CD4-positive, alpha-beta T cell treated with Interleukin-12 subunit alpha and Interleukin-12 subunit beta, for 1 hour (primary cell): ENCODE data around the gene SLCO1B1.
"Not testable (repeated sequence)": the region's sequence is repeated elsewhere in the genome, so short reads cannot be mapped to it uniquely, and the experiment has no call there.

Source experiments
- DNase-seq: peaks from one replicate; pipeline ENCODE4 v3.0.0-alpha.2; 2020

SLCO1B1 gene, protein sequence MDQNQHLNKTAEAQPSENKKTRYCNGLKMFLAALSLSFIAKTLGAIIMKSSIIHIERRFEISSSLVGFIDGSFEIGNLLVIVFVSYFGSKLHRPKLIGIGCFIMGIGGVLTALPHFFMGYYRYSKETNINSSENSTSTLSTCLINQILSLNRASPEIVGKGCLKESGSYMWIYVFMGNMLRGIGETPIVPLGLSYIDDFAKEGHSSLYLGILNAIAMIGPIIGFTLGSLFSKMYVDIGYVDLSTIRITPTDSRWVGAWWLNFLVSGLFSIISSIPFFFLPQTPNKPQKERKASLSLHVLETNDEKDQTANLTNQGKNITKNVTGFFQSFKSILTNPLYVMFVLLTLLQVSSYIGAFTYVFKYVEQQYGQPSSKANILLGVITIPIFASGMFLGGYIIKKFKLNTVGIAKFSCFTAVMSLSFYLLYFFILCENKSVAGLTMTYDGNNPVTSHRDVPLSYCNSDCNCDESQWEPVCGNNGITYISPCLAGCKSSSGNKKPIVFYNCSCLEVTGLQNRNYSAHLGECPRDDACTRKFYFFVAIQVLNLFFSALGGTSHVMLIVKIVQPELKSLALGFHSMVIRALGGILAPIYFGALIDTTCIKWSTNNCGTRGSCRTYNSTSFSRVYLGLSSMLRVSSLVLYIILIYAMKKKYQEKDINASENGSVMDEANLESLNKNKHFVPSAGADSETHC

DNA sequence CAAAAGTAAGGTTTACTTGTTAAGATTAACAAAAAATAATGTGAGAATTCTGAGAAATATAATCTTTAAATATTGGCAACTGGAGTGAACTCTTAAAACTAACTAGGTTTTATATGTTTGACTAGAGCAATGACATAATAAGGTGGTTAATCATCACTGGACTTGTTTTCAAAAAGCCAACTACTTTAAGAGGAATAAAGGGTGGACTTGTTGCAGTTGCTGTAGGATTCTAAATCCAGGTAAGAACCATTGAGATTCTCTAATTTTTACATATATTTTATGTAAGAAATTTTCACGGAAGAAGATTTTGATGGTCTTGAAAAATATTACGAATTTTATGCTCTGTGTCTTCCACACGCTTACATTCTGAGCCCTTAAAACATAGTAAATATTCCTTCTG is at the start of gene SLCO1B1:
TSS of gene SLCO1B1 (plus strand) at position 197 of the 400 bp plus-strand sequence. CDS start 10,381 bp downstream, outside the sequence.
- DNase-seq, result no peak

DNA sequence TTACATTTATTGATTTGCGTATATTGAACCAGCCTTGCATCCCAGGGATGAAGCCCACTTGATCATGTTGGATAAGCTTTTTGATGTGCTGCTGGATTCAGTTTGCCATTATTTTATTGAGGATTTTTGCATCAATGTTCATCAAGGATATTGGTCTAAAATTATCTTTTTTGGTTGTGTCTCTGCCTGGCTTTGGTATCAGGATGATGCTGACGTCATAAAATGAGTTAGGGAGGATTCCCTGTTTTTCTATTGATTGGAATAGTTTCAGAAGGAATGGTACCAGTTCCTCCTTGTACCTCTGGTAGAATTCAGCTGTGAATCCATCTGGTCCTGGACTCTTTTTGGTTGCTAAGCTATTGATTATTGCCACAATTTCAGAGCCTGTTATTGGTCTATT is 46.2 kb upstream of the SLCO1B1 start:
- not testable (repeated sequence) for DNase-seq

DNA sequence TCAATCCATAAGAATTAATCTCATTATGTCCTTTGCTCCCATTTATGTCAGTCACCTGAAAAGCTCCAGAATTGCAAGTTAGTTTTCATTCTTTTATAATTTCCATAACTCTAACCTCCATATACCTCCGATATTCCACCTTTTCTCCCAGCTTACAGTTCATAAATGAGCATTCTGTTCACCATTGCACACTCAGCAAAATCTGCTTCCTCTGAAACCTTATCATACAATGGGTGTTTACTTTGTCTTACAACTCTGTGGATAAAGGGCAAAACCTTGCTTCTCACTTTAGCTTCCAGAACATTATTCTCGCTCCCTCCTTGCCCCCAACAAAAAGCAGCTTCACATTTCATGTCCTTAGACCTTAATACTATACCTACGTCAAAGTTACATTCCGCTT is 19.3 kb upstream of the SLCO1B1 start:
- no peak for DNase-seq

DNA sequence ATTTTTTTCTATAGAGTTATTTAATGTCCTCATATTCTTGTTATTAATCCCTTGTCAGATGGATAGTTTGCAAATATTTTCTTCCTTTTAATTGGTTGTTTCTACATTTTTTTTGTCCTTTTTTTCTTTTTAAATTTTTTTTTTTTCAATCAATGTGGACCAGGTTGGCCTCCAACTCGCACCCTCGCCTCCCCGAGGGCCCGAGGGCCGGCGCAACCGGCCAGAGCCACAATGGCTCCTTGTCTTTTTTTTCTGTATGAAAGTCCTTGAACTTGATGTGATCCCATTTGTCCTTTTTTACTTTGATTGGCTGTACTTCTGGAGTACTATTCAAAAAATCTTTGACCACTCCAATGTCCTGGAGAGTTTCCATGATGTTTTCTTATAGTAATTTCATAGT is 17.7 kb upstream of the SLCO1B1 start:
- DNase-seq, result no peak

DNA sequence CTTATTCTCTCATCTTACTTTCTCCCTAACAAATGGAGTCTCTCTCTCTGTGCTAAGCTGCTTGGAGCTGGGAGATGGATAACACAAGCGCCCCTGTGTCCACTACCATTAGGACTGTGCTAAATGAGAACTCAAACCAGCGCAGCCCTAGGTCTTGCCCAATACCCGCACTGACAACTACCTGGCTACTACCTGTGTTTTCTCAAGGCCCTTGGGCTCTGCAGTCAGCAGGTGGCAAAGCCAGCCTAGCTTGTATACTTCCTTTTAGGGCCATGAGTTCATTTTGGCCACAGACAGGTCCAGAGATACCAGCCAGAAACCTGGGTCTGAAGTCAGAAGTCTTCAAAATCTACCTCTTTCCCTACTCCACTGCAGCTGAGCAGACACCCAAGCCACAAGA is 13.0 kb upstream of the SLCO1B1 start:
- DNase-seq, result no peak

DNA sequence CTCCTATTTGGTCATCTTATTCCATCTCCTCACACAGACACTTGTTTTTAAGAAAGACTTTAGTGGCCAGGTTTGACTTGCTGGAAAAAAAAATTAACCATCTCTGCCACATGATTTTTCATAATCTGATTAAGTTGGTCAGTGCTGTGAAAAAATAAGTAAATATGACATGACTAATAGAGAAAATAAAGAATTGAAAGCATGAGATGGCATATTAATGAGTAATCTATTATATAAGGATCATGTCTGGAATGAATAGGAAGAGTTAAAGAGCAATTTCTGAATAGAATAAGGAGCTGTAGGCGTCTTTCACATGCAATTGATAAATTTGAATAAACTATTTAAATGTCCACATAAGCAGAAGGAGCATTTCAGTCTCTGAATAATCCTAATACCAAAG is 12.2 kb upstream of the SLCO1B1 start:
- no peak for DNase-seq

DNA sequence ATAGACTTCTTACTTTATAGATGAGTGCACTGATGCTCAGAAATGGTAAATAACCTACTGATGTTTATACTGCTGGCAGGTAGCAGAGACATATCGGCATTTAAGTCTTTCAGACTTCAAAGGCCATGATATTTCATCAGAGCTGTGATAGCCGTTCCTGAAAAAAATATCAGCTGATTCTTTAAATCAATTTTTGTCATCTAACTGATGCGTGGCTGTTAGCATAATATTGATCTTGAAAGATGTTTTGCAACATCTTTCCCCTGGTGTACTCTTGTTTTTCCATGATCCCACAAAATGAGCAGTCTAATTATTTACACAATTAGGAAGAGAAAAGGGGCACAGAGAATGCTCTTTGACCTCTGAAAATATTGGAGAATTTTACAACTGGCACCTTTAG is 1.6 kb upstream of the SLCO1B1 start:
- no peak for DNase-seq

DNA sequence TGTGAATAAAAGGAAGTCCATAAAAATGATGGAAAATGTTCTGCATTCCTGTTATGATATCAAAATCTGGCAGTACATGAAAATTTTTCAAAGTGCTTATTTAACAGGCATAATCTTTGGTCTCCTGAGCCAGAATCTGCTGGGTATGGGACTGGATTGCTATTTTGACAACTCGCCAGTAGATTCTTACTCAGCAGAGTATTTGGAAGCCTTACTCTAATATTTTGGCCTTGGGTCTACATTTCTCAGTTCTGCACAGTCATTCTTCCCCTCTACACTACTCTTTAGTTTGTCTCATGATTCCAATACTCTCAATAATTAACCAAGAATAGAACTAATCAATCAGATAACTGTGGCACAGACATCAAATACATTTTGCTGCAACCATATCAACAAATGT is 1.1 kb upstream of the SLCO1B1 start:
- DNase-seq, result no peak

DNA sequence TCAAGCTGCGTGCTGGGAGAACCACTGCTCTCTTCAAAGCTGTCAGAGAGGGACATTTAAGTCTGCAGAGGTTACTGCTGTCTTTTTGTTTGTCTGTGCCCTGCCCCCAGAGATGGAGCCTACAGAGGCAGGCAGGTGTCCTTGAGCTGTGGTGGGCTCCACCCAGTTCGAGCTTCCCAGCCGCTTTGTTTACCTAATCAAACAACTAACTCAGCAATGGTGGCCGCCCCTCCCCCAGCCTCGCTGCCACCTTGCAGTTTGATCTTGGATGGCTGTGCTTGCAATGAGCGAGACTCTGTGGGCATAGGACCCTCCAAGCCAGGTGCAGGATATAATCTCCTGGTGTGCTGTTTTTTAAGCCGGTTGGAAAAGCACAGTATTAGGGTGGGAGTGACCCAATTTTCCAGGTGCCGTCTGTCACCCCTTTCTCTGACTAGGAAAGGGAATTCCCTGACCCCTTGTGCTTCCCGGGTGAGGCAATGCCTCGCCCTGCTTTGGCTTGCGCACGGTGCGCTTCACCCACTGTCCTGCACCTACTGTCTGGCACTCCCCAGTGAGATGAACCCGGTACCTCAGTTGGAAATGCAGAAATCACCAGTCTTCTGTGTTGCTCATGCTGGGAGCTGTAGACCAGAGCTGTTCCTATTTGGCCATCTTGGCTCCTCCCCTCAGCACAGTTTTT is 6.5 kb downstream of the SLCO1B1 start:
- not testable (repeated sequence) for DNase-seq

DNA sequence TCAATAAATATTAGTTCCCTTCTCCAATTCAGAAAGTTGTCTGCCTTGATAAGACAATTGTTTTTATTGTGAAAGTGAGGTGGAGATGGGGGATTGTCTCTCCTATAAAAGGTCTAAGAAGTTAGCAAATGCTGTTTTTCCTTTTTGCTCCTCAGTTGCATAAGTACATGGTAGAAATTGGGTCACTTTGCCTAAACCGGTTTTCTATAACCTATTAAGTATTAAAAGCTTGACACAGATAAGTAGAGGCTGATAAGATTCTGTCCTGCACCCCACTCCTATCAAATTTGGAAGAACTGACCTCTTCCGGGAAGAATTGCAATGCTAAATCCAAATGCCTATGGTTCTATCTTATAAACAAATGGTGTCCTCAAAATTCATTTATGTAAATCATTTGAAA is 7.0 kb downstream of the SLCO1B1 start:
- no peak for DNase-seq

DNA sequence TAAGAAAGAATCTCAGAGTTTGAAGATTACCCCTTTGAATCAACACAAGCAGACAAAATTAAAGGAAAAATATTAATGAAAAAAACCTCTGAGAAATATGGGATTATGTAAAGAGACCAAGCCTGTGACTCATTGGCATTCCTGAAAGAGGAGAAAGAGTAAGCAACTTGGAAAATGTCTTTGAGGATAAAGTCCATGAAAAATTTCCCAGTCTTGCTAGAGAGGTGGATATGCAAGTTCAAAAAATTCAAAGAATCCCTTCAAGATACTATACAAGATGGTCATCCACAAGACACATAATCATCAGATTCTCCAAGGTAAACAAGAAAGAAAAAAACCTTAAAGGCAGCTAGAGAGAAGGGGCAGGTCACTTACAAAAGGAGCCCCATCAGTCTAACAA is 13.3 kb downstream of the SLCO1B1 start:
- DNase-seq, result no peak

DNA sequence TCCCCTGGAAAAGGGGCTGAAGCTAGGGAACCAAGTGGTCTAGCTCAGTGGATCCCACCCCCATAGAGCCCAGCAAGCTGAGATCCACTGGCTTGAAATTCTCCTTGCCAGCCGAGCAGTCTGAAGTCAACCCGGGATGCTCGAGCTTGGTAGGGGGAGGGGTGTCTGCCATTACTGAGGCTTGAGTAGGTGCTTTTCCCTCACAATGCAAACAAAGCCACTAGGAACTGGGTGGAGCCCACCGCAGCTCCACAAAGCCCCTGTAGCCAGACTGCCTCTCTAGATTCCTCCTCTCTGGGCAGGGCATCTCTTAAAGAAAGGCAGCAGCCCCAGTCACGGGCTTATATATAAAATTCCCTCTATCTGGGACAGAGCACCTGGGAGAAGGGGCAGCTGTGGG is 18.9 kb downstream of the SLCO1B1 start:
- not testable (repeated sequence) for DNase-seq

DNA sequence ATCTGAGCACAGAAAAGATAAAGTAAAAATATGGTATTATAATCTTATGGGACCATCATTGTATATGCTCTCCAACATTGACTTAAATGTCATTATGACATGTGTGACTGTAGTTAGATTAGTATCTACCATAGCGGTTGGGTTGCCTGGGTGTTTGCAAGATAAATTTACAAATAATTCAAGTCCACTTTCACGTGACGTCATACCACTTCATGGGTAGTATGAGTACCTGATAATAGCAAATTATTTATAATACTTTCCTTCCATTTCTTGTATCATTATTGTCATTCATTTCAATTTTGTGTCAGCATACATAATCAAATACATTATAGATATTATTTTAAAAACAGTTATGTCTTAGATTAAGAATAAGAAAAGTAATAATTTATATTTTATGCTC is 20.2 kb downstream of the SLCO1B1 start:
- no peak for DNase-seq

DNA sequence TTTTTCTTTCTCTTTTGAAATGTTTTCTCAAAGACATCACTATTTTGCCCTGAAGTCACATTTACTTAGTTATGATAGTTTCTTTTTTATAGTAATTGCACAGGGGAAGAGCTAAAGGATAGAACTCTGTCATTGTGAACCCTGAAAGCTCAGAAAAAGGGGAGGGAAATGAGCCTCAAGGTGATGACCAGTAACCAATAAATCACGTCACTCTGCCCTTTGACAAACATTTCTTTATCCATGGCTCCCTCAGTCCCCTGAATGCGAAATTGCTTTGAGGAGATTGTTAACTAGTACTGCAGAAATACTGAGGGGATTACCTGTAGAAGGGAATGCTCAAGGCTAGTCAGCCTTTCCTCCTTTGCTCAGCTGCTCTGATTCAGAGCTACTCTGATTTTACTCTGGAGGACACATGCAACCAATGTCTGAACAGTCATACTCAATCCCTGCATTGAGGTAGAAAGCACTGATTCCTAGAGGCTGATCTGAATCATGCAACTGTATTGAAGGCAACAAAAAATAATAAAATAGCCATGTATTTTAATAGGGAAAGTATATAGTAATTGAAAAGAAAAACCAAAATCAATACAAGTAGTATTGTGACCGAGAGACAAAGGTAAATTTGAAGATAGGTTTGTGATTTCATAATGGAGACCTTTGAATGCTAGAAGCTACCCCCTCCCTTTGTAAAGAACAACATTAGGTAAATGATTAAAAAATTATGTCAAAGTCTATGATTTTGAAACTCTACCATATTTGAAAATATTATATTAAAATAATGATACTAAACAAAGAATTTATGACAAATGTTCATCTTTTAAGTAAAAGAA is 24.7 kb downstream of the SLCO1B1 start:
- DNase-seq, result no peak

DNA sequence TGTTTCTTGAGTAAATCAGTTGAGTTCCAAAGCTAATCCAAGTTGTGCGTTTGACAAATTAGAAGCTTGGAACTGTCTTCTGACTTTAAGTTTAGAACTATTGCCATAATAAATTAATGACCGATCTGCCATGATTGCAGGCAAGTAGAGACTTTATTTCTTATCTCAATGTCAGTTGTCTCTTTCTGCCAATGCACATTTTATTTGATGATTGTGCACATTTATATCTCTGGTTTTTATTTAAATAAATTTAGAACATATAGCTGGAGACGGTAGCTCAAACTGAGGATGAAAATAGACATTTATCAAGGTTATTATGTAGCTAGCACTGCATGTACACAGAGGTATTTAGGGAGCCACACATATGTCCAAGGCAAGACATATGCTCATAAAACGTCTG is 34.1 kb downstream of the SLCO1B1 start:
- DNase-seq, result no peak

DNA sequence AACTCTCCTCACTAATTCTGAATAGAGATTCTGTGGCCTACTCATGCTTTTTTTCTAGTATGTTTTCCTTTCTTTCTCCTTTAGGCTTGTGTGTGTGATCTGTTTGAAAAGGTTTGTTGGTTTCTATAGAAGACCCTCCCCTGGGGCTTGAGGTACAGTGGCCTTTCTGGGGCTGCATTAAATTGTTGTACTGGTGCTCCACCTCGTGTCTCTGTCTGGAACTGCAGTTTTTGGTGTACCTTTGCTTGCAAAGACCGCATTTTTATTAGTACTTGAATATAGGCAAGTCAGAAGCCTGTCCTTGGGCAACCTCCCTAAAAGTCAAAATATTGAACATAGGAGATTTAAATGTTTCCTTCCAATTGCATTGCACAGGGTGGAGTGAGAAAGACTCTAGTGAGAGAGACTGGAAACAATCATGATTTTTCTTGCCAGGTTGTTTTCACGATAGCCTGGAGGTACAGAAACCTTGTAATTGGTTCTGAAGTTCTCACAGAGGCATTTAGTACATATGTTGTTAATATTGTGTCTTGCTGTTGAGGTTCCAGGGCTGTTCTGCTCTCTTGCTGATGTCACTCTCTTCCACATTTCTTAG is 39.0 kb downstream of the SLCO1B1 start:
- peak; percentile 31 for DNase-seq

DNA sequence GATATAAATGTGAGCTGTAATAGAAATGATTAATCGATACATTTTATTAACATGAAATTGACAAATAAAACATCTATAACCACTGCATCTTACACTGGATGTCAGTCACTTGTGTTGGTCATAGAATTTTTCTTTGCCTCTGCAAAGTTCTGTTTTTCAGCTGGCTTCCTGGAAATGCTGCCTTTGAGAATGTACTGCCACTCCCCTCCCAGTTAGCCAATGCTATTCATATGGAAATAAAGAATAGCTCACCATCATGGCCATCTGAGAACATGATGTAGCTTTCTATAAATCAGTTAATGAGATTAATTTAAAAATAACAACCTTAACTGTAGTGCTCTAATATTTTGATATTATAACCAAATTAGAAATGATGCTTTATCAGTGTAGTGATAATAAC is 41.1 kb downstream of the SLCO1B1 start:
- DNase-seq, result no peak

DNA sequence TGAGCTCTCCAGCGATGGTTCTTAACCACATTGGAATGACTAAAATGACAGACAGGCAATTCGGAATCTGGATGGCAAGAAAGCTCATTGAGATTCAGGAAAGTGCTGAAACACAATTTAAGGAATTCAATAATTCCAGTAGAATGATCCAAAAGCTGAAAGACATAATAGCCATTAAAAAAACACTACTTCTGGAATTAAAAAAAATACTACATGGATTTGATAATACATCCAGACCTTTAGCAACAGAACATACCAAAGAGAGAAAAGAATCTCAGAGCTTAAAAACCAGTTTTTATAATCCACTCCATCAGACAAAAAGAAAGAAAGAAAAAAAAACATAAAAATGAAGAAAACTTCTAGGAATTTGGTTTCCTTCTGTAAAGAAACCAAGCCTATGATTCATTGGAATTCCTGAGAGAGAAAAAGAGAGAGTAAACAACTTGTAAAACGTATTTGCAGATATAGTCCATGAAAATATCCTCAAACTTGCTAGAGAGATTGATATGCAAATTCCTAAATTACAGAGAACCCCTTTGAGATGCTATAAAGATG is 52.8 kb downstream of the SLCO1B1 start:
- no peak for DNase-seq

DNA sequence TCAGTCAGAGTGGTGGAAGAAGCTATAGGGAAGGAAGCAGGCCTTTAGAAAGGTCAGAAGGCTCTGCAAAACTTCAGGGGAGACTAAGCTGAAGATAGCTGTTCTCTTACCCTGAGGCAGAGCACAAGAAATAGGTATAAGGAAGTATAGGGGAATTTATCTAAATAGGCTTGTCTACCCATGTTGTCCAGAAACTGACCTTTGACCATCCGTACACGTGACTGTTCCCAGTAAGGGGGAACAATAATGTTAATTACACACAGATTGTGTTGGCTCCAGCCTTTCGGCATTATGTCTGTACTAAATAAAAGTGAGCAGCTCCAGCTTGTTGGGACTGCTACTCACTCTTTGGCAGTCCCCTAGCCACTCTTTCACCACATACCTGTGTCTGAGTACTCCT is 59.0 kb downstream of the SLCO1B1 start:
- no peak for DNase-seq

DNA sequence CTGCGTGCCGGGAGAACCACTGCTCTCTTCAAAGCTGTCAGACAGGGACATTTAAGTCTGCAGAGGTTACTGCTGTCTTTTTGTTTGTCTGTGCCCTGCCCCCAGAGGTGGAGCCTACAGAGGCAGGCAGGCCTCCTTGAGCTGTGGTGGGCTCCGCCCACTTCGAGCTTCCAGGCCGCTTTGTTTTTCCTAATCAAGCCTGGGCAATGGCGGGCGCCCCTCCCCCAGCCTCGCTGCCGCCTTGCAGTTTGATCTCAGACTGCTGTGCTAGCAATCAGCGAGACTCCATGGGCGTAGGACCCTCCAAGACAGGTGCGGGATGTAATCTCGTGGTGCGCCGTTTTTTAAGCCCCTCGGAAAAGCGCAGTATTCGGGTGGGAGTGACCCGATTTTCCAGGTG is 83.4 kb downstream of the SLCO1B1 start:
- DNase-seq, result not testable (repeated sequence)

DNA sequence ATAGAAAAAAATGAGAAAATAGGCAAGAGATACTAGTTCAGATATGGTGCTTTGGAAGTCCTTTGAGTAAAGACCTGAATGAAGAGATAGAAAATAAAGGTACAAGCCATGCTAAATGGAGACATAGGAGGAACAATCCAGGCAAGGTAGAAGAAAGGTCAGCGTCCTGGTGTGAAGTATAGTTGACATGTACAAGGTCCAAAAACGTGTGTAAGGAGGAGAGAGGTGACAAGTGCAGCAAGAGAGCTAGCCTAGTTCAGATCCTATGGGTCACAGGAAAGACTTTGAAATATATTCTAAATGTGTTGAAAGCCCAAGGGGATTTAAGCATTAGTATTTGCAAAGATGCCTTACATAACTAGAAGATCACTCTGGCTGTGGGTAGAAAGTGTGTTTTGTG is 88.2 kb downstream of the SLCO1B1 start:
- no peak for DNase-seq

DNA sequence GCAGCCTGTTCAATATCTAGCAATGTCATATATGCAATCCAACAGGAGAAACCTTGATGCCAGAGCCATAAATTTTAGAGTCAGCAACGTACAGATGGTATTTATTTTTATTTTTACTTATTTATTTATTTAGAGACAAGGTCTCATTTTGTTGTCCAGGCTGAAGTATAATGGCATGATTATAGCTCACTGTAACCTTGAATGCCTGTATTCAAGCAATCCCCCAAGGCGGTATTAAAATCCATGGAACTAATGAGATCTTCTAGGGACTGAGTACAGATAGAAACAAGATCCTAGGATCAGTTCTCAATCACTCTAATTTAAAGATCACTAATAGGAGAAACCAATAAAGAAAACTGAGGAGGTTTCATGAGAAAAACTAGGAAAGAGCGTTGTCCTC is 89.3 kb downstream of the SLCO1B1 start:
- no peak for DNase-seq
